Thyroid gland (tissue), 4 donors: ENCODE measurements around the gene TACR1.

Experiments used
- POLR2A ChIP-seq, 2 donors: fragments of 450-650 bp; IDR thresholded peaks; one replicate each; pipeline ENCODE4 v1.6.1; 2017; ENCODE audit warnings: antibody characterized with exemption in 2 of 2, mild to moderate bottlenecking in 2 of 2, moderate library complexity in 1 of 2
- TF ChIP-seq, protein P1 (sequence below), 6 experiments: fragments of 200-600 bp in 3 of 6; fragments of 450-650 bp in 3 of 6; sonication (generic) in 3 of 6; IDR thresholded peaks; one replicate each; pipeline ENCODE4 v1.5.1; 2016 to 2019; ENCODE audit warnings: antibody characterized with exemption in 6 of 6, mild to moderate bottlenecking in 2 of 6, inconsistent platforms in 1 of 6, moderate library complexity in 1 of 6

DNA sequence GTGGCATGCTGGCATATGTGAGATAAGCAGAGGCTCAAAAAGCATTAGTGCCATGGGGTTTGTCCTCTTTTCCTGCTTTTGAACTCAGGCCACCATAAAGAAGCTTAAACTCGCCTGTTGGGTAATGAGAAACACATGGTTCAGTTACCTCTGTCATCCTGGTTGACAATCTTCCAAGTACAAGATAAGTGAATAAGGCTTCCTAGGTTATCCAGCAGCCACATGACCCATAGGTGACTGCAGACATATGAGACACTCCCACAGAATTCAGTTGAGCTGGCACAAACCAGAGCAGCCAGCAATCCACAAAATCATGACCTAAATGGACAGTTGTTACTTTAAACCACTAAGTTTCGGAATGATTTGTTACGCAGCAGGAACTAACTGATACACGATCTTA, 97.3 kb downstream of the TACR1 start:
- TF ChIP-seq, protein P1, sequence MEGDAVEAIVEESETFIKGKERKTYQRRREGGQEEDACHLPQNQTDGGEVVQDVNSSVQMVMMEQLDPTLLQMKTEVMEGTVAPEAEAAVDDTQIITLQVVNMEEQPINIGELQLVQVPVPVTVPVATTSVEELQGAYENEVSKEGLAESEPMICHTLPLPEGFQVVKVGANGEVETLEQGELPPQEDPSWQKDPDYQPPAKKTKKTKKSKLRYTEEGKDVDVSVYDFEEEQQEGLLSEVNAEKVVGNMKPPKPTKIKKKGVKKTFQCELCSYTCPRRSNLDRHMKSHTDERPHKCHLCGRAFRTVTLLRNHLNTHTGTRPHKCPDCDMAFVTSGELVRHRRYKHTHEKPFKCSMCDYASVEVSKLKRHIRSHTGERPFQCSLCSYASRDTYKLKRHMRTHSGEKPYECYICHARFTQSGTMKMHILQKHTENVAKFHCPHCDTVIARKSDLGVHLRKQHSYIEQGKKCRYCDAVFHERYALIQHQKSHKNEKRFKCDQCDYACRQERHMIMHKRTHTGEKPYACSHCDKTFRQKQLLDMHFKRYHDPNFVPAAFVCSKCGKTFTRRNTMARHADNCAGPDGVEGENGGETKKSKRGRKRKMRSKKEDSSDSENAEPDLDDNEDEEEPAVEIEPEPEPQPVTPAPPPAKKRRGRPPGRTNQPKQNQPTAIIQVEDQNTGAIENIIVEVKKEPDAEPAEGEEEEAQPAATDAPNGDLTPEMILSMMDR (IDR thresholded peaks at IDR 0.05): no peak
- no peak for TF ChIP-seq POLR2A (IDR thresholded peaks at IDR 0.05)
